Measurements from ENCODE around the gene HELB. TPM values are rescaled to one million over a fixed set of nuclear protein-coding genes. Genes with fewer than 3 reads are reported as not detected.

Gene HELB
- total RNA-seq, 4 donors from 2014 or later: 5.0 to 11.3 (median 9.4) TPM

GRCh38 chr12:66352197-66352596 lies 49.9 kb downstream of the HELB start:
- TF ChIP-seq, protein P1, sequence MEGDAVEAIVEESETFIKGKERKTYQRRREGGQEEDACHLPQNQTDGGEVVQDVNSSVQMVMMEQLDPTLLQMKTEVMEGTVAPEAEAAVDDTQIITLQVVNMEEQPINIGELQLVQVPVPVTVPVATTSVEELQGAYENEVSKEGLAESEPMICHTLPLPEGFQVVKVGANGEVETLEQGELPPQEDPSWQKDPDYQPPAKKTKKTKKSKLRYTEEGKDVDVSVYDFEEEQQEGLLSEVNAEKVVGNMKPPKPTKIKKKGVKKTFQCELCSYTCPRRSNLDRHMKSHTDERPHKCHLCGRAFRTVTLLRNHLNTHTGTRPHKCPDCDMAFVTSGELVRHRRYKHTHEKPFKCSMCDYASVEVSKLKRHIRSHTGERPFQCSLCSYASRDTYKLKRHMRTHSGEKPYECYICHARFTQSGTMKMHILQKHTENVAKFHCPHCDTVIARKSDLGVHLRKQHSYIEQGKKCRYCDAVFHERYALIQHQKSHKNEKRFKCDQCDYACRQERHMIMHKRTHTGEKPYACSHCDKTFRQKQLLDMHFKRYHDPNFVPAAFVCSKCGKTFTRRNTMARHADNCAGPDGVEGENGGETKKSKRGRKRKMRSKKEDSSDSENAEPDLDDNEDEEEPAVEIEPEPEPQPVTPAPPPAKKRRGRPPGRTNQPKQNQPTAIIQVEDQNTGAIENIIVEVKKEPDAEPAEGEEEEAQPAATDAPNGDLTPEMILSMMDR (IDR thresholded peaks at IDR 0.05): no peak
- no peak for ATAC-seq (ENCODE audit: low FRiP score)
- no peak for DNase-seq (ENCODE audit: low spot score)

GRCh38 chr12:66352899-66353298 lies 50.6 kb downstream of the HELB start:
- TF ChIP-seq, protein P1 (IDR thresholded peaks at IDR 0.05): no peak
- DNase-seq (ENCODE audit: low spot score) (no peak), ATAC-seq (ENCODE audit: low FRiP score) (no peak)

DNA sequence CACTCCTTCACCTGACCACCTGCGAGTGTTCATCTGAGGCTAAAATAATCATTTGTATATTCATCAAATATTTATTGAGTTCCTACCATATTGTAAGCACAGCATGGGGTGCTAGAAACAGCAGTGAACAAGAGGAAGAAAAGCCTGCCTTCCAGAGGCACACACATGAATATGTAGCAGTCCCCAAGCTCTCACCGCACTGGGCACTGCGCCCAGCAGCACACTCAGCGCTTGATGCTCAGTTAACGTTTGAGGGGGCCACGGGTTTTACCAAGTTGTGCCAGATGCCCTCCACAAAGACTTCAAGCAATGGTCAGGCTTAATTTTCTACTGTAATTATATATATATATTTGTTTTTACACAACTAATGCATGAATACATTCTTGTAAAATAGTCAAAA lies 52.0 kb downstream of the HELB start:
- TF ChIP-seq, protein P1 (IDR thresholded peaks at IDR 0.05): no peak
- DNase-seq (ENCODE audit: low spot score): no peak
- ATAC-seq (ENCODE audit: low FRiP score): no peak

- no peak for ATAC-seq (ENCODE audit: low FRiP score)
- DNase-seq (ENCODE audit: low spot score): no peak
- TF ChIP-seq, protein P1 (IDR thresholded peaks at IDR 0.05): no peak
Observed at GRCh38 chr12:66359300-66359699, 57.0 kb downstream of the HELB start.

DNA sequence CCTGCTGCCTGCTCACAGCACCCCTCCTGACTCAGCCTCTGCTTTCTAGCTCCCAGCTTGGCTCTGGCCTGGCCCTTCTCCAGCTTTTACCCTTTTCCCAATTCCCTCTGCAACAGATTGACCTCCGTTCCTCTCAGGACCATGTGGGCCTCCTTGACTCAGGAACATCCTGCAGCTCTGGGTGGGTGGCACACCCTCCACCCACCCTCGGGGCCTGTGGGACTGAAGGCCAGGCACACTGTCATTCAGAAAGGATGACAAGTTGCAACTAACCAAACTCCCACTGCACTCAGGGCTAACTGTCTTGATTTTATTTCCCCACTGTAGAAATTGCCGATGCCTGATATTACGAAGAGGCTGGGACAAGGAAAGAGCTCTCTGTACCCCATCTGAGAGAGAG lies 59.4 kb downstream of the HELB start:
- no peak for DNase-seq (ENCODE audit: low spot score)
- TF ChIP-seq, protein P1 (IDR thresholded peaks at IDR 0.05): no peak
- no peak for ATAC-seq (ENCODE audit: low FRiP score)

DNA sequence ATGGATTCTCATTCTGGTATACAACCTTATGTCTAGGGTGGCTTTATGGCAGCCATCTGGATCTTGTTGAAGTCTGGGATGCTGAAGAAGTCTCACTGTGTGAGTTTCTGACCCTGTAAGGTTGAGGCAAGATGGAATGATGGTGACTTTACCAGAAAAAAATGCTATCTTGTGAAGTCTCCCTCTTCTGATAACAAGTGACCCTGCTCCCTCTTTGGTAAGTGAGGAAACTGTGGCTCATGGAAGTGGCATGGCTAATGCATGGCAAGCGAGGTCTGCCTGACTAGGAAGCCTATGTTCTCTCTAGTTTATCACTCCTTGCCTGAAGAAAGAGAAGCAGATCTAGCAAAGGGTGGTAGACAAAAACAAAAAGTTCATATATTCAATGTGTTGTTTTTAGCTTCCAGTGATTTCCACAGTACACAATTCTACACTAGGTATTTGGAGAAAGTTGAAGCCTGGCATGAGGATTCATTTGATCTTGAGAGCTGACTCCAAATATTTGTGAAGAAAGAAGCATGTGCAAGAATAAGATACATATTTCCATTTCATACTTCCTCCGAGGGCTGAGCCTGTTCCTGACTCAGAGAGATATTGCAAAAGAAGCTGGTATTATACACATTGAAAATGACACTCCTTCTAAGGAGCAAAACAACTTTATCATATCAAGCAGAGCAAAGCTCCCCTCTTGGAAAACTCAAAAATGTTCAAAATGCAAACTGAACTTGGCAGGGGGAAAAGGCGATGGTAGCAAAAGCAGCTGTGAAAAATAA lies 63.6 kb downstream of the HELB start:
- TF ChIP-seq, protein P1 (IDR thresholded peaks at IDR 0.05): no peak
- no peak for DNase-seq (ENCODE audit: low spot score)
- peak; percentile 70 for ATAC-seq (ENCODE audit: low FRiP score)

DNA sequence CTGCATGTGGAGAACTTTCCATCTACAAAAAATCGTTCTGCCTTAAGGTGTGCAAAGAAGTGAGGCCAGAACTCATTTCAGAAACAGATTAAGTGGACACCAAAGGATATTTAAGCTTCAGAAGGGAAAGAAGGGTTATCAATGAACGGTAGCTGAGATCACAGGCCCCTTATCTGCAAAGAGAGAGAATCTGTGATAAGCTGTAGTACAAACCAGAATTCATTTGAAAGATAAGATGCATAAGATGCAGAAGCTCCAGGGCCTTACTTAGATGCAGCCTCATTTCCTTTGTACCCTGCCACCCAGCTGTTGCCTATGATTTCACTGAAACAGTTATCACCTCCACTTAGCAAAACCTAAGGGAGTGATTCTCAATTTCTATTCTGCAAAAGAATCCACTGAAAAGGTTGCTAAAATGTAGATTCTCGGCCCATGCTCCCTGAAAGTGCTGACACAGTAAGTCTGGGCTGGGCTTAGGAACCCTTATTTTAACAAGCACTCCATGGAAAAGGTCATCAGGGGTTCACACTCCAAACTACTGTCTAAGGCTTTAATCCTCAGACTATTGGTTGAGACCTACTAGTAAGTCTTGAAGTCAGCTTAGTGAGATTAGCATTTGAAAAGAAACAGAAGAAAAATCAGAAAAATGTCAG lies 64.8 kb downstream of the HELB start:
- DNase-seq (ENCODE audit: low spot score): no peak
- TF ChIP-seq, protein P1 (IDR thresholded peaks at IDR 0.05): no peak
- ATAC-seq (ENCODE audit: low FRiP score): no peak
